Progenitor cell of endocrine pancreas (in vitro differentiated cells): ENCODE measurements around the gene UGT1A9. TPM values are rescaled to one million over a fixed set of nuclear protein-coding genes. Genes with fewer than 3 reads are reported as not detected.

Experiments used
- DNase-seq: peaks from one replicate; pipeline ENCODE4 v3.0.0; 2021; ENCODE audit warnings: low spot score; ENCODE audit not compliant: unreplicated experiment
- H3K27ac Mint-ChIP-seq: 2 replicates; pipeline ENCODE4 v1.8.0; 2021; ENCODE audit warnings: mild to moderate bottlenecking, moderate library complexity, mixed read lengths
- H3K27me3 Mint-ChIP-seq: 2 replicates; pipeline ENCODE4 v1.8.0; 2021; ENCODE audit warnings: mixed read lengths
- H3K36me3 Mint-ChIP-seq: 2 replicates; pipeline ENCODE4 v1.8.0; 2022; ENCODE audit warnings: mixed read lengths; ENCODE audit not compliant: insufficient read depth
- H3K4me1 Mint-ChIP-seq: 2 replicates; pipeline ENCODE4 v1.8.0; 2021; ENCODE audit warnings: low read depth, mixed read lengths
- H3K4me3 Mint-ChIP-seq: 2 replicates; pipeline ENCODE4 v1.8.0; 2021; ENCODE audit warnings: low read depth, mild to moderate bottlenecking, moderate library complexity, mixed read lengths
- H3K9me3 Mint-ChIP-seq: 2 replicates; pipeline ENCODE4 v1.8.0; 2021; ENCODE audit warnings: low read depth, mixed read lengths
- total RNA-seq: library from RNA; stranded (reverse); gene quantifications from 2 replicates; pipeline ENCODE4 v1.2.1, GENCODE V29; 2021
- TF ChIP-seq, protein P1 (sequence below): fragments of 200-600 bp; sonication (generic); IDR thresholded peaks from one replicate; pipeline ENCODE4 v1.5.0; 2021; ENCODE audit warnings: antibody characterized with exemption, mild to moderate bottlenecking; ENCODE audit not compliant: unreplicated experiment

The UGT1A9 gene
- total RNA-seq, 1 donor from 2014 or later = not detected

DNA sequence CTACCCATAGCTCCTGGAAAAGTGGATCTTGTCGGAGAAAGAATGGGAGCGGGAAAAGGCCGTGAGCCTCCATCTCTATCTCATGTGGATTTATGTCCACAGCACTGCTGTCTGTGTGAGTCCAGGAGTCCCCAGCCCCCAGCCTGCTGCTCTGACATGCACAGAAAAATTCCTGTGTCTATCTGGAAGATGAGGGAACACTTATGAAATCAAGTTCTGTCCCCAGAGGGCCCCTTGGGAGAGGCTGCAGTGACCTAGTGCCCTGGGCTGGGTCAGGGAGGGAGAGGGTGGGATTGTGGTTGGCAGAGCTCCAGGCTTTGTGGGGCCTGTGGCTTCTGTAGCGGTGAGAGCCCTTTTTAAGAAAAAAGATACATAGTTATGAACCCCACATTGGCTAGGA lies 145.1 kb downstream of the UGT1A9 start:
- no peaks in the 10 kb centered on the region for H3K27me3 Mint-ChIP-seq
- no peaks in the 10 kb centered on the region for H3K36me3 Mint-ChIP-seq
- H3K4me3 Mint-ChIP-seq = no peak overlapping the region
- no peaks in the 10 kb centered on the region for H3K4me1 Mint-ChIP-seq
- no peak overlapping the region for H3K27ac Mint-ChIP-seq
- TF ChIP-seq, protein P1, sequence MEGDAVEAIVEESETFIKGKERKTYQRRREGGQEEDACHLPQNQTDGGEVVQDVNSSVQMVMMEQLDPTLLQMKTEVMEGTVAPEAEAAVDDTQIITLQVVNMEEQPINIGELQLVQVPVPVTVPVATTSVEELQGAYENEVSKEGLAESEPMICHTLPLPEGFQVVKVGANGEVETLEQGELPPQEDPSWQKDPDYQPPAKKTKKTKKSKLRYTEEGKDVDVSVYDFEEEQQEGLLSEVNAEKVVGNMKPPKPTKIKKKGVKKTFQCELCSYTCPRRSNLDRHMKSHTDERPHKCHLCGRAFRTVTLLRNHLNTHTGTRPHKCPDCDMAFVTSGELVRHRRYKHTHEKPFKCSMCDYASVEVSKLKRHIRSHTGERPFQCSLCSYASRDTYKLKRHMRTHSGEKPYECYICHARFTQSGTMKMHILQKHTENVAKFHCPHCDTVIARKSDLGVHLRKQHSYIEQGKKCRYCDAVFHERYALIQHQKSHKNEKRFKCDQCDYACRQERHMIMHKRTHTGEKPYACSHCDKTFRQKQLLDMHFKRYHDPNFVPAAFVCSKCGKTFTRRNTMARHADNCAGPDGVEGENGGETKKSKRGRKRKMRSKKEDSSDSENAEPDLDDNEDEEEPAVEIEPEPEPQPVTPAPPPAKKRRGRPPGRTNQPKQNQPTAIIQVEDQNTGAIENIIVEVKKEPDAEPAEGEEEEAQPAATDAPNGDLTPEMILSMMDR = no peak
- no peak for DNase-seq
- H3K9me3 Mint-ChIP-seq = no peaks in the 10 kb centered on the region

DNA sequence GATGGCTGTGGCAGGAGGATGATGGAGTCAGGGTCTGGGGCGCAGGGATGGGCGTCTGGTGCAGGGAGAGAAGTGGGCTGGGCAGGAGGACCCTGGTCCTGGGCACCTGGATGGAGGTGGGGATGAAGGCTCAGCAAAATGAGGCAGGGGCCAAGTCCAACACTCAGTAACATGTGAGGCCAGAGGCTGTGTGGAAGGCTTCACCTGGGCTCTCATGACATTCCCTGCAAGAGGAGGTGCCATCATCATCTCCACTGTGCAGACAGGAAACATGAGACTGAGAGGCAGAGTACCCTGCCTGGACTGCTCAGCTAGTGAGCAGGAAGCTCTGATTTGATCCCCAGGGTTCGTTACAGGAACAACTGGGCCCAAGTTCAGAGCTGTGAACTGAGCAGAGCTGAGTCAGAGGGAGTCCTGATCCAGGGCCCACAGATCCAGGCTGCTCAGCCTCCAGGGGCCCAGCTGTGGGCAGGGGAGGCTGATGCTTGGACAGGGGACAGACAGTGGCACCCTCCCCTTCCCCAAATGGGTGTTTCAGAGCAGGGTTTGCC lies 145.7 kb downstream of the UGT1A9 start:
- H3K4me1 Mint-ChIP-seq = no peaks in the 10 kb centered on the region
- H3K27ac Mint-ChIP-seq = no peak overlapping the region
- no peaks in the 10 kb centered on the region for H3K9me3 Mint-ChIP-seq
- TF ChIP-seq, protein P1 = no peak
- no peaks in the 10 kb centered on the region for H3K36me3 Mint-ChIP-seq
- H3K27me3 Mint-ChIP-seq = no peaks in the 10 kb centered on the region
- H3K4me3 Mint-ChIP-seq = no peak overlapping the region
- DNase-seq = no peak

DNA sequence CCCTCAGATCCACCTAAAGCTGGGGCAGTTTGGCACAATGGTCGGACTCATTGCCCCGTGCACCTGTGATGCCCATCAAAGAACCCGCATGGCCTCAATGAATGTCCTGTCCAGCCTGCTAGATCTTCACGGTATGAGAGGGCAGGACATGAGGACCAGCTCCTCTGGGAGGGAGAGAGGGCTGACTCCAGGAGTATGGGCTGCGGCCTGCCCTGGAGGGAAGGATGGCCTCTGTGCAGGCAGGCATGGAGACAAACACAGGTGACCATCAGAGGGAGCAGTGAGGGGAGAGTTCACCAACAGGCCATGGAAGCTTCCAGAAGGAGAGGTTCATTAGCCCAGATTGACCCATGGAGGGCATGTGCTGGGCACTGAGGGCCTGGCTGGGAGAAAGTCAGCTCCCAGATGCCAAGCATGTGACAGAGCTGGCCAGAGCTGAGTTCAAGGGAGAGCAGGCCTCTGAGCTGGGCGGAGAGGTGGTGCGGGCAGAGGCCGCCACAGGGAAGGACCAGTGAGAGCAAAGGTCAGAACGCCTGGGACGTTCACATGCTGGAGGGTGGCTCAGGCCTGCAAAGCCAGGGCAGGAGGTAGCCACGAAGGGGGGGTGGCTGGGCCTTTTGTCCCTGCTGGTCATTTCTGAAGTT lies 146.4 kb downstream of the UGT1A9 start:
- no peaks in the 10 kb centered on the region for H3K4me1 Mint-ChIP-seq
- H3K27me3 Mint-ChIP-seq = no peaks in the 10 kb centered on the region
- no peaks in the 10 kb centered on the region for H3K36me3 Mint-ChIP-seq
- DNase-seq = no peak
- H3K4me3 Mint-ChIP-seq = no peak overlapping the region
- H3K9me3 Mint-ChIP-seq = no peaks in the 10 kb centered on the region
- H3K27ac Mint-ChIP-seq = peak overlapping the region; percentile 38
- TF ChIP-seq, protein P1 = no peak

DNA sequence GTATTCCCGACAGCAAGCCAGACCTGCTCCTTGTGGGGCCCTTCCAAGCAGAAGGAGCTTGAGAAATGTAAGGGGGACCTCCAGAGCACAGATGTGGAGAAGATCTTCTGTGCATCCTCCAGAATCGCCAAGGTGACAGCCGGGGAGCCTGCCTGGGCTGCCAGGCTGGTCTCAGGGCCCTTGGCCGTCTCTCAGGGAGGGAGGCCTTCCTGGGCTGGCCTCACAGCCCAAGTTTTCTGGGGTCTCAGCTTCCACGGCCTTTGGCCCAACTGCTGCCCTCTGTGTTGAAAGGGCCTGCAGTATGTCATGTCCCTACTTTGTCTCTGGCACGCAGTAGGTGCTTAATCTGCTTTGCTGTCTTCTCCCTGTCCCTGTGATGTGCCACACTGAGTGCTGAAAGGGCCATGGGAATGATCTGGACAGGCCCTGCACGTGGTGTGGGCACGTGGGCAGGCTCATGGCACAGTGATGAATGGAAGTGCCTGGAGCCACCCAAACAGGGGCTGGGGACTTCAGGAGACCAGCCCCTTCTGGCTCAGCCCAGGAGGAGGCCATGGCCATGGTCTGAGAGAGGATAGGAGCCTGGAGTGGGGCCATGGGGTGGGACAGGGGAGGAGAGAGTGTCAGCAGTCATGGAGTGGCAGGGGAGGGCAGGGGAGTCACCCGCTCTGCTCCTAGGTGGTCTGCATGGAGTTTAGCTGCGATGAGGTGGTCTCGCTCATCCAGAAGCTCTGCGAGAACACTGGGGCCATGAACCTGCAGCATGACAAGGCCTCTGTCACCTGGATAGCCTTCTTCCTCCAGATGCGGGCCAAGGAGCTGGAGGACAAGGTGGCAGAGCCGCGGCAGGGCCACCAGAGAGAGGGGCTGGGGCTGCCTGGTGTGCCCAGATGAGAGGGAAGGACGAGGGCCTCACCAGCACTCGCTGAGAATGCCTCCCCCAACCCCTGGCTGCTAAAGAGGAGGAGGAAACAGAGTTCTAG lies 147.2 kb downstream of the UGT1A9 start:
- DNase-seq = no peak

More for the DNA sequence above, 147.2 kb downstream of the UGT1A9 start:
- no peaks in the 10 kb centered on the region for H3K27me3 Mint-ChIP-seq
- H3K4me1 Mint-ChIP-seq = no peaks in the 10 kb centered on the region
- H3K9me3 Mint-ChIP-seq = no peaks in the 10 kb centered on the region
- TF ChIP-seq, protein P1 = no peak
- H3K4me3 Mint-ChIP-seq = no peak overlapping the region
- no peaks in the 10 kb centered on the region for H3K36me3 Mint-ChIP-seq
- no peak overlapping the region for H3K27ac Mint-ChIP-seq
